GM19468 (cell line): ENCODE measurements around the gene SHMT2.

Experiments
- ATAC-seq: cut with Tn5 transposase; IDR thresholded peaks from one replicate; pipeline ENCODE4 v1.9.1; 2021; ENCODE audit warnings: mild to moderate bottlenecking, moderate library complexity, moderate number of reproducible peaks; ENCODE audit not compliant: unreplicated experiment; ENCODE audit errors: extremely low read depth

The SHMT2 gene

DNA sequence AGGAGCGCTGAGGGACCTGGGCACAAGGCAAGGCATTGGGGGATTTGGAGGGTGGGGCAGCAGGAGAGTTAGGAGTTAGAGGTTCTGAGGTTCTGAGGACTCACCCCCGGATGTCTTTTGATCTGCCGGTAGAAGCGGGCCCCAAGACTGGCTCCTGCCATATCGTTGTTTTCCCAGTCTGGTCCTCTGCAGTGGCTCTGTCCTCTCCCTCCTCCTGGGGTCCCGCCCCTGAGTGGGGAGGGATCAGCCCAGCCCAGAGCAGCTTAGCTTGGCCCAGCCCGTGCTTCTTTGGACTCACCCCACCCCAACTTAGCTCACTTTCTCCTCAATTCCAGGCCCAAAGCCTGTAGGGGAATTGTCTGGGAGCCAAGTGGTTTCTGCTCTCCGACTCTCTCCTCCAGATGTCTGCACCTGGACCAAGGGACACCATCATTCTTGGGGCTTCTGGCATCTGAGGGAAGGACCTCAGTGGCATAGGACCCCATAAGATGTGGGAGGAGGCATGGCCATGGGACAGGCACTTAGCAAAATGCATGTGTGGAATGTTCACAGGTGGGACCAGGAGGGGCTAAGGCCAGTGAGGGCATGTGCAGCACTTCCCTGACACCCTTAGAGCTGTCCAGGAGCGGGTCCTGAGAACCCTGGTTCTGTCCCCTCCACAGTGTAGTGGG lies 7.5 kb downstream of the SHMT2 start:
- ATAC-seq = no peak

DNA sequence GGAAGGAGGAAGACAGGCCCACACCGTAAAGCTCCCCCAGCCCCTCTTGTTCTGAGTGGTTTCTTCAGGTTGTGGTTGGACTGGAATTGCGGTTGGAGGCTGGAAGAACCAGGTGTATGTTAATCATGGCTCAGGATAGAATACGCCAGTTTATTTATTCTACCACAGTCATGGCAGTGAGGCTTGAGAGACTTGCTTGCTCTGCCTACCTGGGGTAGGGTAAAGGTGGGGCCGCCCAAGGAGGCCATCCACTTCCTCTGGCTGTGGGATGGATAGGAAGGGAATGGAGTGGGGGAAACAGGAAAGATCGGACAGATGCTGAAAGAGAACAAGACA lies 8.1 kb downstream of the SHMT2 start:
- no peak for ATAC-seq

DNA sequence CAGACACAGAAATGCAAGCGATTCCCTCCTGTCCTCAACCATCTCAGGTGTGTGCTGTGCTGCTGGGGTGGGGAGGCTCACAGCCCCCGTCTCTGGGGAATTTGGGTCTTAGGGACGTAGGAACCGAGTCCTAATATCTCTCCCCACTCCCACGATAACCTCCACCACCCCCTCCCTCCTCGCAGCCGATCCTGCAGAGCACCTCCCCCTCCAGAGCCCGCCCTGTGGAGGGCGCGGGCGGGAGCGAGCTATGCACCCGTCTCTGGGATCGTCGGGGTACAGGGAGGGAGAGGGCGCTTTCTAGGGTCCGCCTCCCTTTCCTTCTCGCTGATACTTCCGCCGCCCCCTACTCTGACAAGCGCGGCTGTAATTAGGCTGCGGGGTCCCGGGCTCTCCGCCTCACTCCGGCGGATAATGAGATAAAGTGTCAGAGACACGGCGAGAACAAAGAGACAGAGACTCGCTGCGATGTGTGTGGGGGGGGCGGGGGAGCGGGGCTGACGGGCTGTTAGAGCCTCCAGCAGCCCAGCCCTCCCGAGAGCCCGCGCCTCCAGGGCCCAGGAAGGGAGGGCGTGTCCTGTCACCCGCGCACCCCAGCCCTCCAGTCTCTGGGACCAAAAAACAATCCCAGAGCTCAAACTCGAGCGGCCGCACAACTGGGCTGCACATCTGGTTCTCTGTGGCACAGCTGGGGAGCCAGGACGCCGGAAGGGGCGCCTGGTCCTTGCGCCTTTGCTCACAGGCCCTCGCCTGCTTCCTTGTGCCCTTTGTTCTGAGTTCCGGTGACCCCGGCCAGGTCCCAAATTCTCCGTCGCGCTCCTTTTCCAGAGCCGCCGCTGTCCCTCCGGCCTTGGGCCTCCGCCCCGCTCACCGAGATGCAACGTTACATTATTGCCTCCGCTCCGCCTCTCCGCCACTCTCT lies 8.7 kb downstream of the SHMT2 start:
- no peak for ATAC-seq

DNA sequence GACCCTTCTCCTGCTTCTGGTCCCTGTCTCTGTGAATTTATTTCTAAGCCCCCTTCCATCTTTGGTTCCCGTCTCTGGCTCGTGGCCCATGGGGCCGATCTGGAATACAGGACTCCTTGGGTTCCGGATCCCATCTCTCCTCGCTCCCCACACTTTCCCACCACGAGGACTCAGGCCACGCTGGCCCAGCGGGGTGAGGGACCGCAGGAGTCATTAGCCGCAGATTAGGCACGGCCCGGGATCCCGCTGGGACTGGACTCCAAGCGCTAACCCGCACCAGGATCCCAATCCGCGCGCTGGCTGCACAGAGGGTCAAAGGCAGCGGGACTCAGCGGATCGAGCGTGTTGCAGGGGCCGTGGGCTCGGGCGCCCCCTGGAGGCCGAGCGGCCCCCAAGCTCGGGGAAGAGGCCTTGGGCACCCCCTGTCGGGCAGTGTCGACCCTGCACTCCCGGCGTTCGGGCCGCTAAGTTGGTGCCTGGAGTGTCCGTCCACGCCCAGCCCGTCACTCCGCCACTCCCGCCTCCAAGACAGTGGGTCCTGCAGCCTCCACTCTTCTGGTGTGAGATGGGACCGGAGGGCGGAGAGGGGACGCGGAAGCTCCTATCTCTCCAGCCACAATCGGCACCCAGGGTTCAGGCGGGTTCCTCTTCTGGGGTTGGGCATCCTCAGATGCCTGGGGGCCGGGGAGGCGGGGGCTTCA lies 9.5 kb downstream of the SHMT2 start:
- ATAC-seq = peak; percentile 29

DNA sequence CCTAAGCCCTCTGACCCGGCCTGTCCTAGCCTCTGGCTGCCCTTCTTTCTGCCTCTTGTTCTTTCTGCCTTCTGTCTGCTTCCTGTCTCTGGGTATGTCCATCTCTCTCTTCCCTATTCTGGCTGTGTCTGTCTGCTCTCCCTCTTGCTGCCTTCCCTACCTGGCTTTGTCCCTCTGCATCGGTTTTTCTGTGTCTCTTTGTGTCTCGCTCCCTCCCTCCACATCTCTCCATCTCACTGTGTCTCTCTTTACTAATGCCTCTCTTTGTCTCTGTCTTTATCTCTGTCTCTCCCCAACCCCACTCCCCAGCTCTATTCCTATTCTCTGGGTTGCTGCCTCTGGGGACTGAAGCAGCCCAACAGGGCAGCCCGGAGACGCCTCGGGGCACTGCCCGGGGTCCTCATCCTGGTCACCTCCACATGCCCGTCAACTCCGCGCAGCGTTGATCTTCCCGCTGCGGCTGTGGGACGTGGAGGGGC lies 10.1 kb downstream of the SHMT2 start:
- no peak for ATAC-seq

DNA sequence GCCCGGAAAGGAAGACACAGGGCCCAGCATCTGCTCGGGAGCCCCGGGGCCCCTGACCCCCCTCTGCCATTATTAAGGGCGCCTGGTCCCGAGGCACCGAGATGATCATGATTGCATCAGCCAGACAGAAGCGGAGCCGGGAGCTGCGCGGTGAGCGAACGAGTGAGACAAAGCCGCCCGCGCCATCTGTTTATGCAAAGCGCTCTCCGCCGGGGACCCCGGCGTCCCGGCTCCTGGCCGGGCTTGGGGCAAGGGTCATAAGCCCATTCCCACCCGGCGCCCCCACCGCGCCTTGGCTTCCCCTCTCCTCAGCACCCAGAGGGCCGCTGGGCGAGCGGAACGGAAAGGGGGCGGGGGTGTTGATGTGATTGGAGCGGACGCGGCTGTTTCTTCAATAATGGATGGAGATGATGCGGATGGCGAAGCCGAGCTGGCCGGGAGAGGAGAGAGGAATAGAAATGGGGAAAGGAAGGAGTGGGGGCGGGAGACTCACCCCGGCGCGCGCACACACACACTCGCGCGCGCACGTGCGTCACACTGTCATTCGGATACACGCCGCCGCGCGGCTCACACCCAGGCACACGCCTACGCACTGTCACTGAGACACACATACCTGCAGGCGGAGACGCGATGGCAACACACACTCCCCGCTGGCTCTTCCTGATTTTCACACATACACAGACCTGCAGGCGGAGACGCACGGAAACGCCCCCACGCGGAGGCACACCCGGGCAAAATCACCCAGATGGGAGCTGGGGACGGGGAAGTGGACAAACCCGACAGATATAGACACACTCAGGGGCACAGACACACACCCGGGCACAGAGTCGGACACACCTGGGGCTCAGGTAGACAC lies 10.8 kb downstream of the SHMT2 start:
- ATAC-seq = no peak

DNA sequence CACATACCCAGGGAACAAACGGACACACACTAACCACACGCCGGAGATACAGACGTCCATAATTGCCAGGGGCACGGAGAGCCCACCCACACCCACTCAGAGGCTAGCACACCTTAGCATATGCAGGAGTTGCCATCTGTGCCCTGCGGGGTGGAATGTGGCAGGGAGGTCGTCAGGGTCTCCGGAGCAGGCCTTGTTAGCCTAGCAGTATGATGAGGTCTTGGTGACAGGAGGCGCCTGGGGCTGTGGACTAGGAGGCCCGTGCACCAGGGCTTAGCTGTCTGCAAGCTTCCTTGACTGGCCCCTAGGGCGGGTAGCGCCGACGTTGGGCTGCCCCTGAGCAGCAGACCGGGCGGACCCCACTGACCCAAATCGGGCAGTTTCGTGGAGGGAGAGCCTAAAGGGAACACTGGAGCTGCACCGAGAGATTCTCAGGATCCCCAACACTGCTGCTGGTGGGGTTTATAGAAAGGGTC lies 11.5 kb downstream of the SHMT2 start:
- no peak for ATAC-seq

DNA sequence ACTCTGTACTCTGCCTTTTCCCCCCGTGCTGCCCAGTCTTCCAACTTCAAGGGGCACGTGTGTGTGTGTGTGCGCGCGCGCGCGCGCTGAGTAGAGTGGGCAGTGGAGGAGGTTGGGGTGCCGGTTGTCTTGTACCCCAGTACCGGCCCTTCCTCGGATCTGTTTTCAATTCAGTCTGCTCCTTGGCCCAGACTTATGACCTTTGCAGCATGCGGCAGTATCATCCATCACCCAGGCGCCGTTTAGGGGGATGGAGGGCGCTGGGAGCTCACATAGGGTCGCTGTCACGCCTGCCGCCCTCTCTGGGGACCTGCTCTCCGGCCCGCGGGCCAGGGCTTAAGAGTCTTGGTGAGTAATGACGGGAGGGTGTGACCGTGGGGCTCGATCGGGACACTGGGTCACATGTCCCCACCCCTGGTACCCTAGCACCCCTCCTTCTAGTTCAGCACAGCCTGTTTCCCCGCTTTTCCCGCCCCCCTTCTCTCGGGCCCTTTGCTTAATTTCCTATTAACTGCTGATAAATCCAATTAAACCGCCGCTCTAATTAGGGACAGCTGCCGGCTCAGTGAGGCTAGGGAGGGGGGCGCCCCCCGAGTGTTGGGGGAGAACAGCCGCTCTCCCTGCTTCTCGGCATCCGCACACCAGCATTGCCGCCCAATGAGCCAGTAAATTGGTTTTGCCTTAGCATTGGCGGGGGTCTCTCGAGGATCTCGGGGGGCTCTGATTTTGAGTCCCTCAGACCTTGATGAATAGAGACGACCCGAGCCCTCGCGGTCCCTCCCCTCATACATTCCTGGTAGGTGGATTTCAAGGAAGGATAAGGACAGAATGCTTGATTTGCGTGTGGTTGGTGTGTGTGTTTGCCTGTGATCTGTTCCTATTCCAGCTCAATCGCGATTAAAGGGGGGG lies 12.1 kb downstream of the SHMT2 start:
- ATAC-seq = no peak

DNA sequence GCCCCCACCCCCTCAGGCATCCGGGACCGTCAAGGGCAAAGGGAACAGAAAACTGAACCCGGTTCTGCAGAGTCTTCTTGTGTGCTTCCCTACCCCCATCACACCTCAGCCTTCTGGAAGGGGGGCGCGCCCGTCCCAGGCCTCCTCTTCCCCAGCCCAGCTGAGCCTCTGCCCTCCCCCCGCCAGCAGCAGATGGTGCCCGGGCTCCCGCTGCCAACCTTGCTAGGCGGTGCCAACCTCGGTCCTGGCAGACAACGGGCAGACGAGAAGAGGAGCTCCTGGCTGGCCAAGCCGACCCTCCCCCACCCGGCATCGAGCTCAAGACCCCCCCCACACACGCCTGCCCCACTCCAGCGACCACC lies 12.8 kb downstream of the SHMT2 start:
- no peak for ATAC-seq

DNA sequence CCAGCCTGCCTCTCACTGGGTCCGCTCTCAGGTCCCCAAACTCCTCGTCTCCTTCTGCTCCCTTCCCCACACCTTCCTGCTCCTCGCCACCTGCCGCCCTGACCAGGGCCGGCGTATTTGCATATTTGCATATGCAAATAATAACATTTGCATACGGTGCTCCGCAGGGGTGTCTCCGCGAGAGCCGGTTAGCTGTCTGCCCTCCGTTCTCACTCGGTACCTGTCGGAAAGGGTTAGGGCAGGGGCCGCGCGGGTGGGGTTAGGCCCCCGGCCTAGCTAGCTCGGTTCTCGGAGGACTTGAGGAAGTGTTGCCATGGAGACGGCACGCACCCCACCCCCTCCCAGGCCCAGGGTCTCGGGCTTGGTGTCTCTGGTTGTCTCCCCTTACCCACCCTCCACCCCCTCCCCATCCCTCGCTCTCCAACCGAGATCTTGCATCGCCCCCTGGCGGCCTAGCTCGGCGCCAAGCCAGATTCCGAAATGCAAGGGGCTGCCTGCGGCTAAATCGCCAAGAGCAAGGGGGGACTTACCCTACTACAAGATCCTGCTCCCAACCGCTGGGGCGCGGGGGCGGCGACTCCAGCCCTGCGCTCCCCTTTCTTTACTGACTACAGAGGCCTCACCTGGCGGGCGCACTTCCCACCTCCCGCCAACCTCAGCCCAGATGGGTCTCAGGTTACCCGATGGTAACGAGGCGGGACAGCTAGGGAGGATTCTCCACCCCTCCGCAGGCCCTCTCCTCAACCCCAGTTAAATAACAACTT lies 13.4 kb downstream of the SHMT2 start:
- no peak for ATAC-seq

DNA sequence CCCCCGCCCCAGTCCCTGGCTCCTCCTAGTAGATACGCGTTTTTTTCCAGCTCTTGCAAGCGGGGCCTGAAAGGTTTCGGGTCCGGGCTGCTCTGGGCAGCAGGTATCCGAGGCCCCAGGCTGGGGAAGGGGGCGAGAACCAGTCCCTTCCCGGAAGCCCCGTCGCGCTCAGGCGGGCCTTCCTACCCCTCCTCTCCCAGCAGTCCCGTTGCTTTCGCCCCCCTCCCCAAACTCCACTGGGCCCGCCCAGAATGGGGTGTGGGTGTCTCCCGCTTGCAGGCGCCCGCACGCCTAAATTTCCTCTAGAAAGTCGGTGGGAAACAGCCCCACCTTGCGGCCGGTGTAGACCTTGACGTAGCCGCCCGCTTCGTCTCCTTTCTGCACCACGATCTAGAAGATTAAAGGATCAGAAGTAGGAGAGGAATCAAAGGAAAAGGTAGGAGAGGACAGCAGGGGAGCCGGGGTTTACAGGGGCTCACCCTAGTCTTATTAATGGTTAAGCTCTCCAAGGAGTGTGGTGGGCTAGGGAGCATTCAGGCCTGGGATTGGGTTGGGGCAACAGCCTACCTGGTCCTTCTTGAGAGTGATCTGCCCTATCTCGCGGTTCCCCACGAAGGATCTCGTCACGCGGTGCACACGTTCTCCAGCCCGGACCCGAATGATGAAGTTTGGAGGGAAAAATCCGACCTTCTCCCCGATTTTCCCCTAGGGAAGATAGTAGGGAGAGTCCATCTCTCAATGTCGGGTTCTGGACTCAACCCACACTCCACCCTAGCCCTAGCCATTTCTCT lies 14.2 kb downstream of the SHMT2 start:
- no peak for ATAC-seq

DNA sequence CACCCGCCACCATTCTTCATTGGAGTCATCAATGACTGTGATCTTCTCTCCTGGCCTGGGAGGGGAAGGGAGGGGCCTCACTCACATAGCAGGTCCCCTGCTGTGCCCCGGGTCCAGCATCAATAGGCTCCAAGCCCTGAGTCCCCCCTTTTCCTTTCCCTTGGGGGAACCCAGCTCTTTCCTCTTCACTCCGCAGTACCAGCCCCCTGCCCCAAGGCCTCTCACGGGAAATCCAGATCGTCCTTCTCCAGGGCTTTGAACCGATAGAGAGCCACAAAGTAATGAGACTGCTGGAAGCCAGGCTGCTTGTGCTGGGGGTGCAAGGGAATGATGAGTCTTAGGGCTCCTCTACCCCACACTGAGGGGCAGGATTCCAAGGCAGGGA lies 14.8 kb downstream of the SHMT2 start:
- ATAC-seq = no peak

DNA sequence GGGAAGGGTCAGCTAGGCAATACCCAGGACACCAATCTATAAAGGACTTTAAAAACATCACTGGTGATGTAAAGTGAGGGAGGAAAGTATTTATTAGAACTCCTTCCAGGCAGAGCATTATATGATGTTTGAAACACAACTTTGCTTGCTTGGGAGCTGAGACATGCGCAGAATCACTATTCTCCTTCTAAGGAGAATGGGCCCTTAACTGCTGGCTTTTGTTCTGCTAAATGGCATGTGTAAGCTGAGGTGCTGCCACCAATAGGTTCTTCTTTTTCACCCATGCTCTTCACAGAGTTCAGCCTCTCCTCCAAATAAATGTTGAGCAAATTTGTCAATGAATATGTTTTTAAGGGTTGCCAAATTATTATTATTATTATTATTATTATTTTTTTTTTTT lies 17.5 kb downstream of the SHMT2 start:
- no peak for ATAC-seq

DNA sequence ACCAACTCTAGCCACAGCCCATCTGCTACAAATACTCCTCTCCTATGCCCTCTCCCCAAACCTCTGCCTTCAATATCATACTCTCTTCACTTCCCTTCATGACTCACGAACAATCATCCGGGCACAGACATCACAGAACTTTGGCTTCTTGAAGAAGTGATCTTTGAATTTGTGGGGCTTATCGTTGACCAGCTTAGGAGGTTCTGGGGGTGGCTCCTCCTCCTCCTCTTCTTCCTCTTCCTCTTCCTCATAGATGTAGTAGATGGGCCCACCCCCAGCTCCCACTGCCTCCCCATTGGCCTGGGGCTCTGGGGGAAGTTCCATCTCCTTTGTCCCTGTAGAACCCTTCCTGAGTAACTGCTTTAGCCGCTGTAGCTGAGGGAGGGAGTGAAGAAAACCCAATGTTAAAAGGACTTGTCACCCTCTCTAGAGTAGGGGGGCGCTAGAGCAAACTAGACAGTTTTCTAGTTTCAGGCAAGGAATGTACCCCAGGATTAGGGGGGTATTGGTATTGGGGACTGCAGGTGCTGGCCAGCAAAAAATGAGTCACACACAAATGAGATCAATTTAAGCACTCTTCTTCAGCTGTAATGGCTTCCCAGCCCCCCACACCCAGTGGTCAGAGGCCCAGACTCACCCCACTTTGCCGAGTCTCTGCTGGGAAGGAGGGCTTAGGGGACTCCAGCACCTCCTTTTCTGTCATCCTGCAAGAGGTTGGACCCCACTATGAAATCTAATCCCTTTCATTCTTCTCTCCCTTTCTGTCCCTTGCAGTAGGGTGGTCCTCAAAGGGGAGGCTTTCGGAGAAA lies 19.6 kb downstream of the SHMT2 start:
- no peak for ATAC-seq

DNA sequence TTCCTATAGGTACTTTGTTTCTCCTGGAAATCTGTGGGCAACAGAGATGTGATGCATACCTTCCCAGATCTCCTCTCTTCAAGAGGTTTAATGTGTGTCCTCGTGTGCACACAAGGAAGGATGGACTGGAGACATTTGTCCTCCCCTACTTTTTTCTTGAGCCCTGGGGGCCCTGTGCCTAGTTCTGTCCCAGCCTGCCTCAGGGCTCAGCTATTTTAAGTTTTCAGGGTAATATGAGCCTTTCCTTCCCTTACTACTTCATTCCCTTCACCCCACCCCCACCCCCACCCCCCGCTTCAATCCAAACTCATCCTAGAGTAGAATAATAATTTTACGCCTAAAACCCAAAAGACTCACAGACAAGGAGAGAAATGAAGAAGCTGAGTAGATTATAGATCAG lies 21.0 kb downstream of the SHMT2 start:
- ATAC-seq = no peak

DNA sequence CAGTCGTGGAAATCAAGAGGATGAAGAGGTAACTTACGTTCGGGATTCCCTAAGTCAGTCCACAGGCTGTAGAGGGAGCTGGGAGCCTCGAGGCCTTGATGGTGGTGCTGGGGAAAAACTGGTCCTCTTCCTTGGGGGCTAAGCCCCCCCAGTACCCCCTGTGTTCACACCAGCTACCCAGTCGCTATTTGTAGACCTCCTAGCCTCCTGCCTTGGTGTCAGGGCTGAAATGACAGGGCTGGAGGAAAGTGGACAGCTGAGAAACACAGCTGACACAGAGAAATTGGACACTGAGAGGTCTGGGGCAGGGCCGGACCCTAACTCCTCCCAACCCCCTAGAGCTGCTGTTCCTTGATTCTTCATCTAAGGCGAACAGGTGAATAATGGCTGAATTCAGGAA lies 21.4 kb downstream of the SHMT2 start, which contains the start of gene STAC3:
TSS of gene STAC3 (minus strand) at position 232 of the 400 bp plus-strand sequence. CDS start 1,551 bp downstream, outside the sequence.
- ATAC-seq = no peak
